Chondrocyte (in vitro differentiated cells): ENCODE measurements around the gene NCBP2L. TPM values are rescaled to one million over a fixed set of nuclear protein-coding genes. Genes with fewer than 3 reads are reported as not detected.
A peak's percentile ranks its signal among the peaks of the same experiment; 100 is the strongest.

Source experiments
- DNase-seq: peaks from one replicate; pipeline ENCODE4 v3.0.0; 2021; ENCODE audit warnings: mixed read lengths, low spot score
- H3K27ac Mint-ChIP-seq: one replicate; pipeline ENCODE4 v1.8.0; 2021; ENCODE audit warnings: mild to moderate bottlenecking, moderate library complexity, mixed read lengths; ENCODE audit not compliant: unreplicated experiment
- H3K27me3 Mint-ChIP-seq: 2 replicates; pipeline ENCODE4 v1.8.0; 2021; ENCODE audit warnings: low read depth, mixed read lengths
- H3K36me3 Mint-ChIP-seq: 2 replicates; pipeline ENCODE4 v1.8.0; 2021; ENCODE audit warnings: low read depth, mixed read lengths
- H3K4me1 Mint-ChIP-seq: 2 replicates; pipeline ENCODE4 v1.8.0; 2021; ENCODE audit warnings: low read depth, mild to moderate bottlenecking, mixed read lengths
- H3K4me3 Mint-ChIP-seq: one replicate; pipeline ENCODE4 v1.8.0; 2021; ENCODE audit warnings: mild to moderate bottlenecking, moderate library complexity, mixed read lengths; ENCODE audit not compliant: unreplicated experiment
- H3K9me3 Mint-ChIP-seq: 2 replicates; pipeline ENCODE4 v1.8.0; 2021; ENCODE audit warnings: low read depth, mixed read lengths
- CTCF ChIP-seq: fragments of 200-600 bp; sonication (generic); IDR thresholded peaks from 2 replicates; pipeline ENCODE4 v1.5.0; 2021; ENCODE audit warnings: antibody characterized with exemption, mild to moderate bottlenecking, moderate library complexity
- total RNA-seq: library from RNA; stranded (reverse); gene quantifications from 3 replicates; pipeline ENCODE4 v1.2.1, GENCODE V29; 2021

NCBP2L gene
- total RNA-seq, 1 donor from 2014 or later, result not detected

- H3K4me1 Mint-ChIP-seq, result peaks cover 25% of the 10 kb centered on the region
- peaks cover 4% of the 10 kb centered on the region for H3K36me3 Mint-ChIP-seq
- no peaks in the 10 kb centered on the region for H3K9me3 Mint-ChIP-seq
- H3K27me3 Mint-ChIP-seq, result no peaks in the 10 kb centered on the region
- TF ChIP-seq CTCF, result peak; percentile 48
- H3K4me3 Mint-ChIP-seq, result peak within 1 kb of the TSS; percentile 79
- H3K27ac Mint-ChIP-seq, result peak within 1 kb of the TSS; percentile 93
- no peak for DNase-seq
Observed at GRCh38 chrX:107775734-107776511, 1.6 kb upstream of the NCBP2L start, which contains the start of gene TSC22D3. TSS of gene TSC22D3 (minus strand) at chrX:107775787. CDS start at chrX:107775419, 368 bp downstream.

- H3K4me1 Mint-ChIP-seq, result peaks cover 25% of the 10 kb centered on the region
- H3K36me3 Mint-ChIP-seq, result peaks cover 4% of the 10 kb centered on the region
- peak; percentile 87 for TF ChIP-seq CTCF
- no peaks in the 10 kb centered on the region for H3K27me3 Mint-ChIP-seq
- H3K4me3 Mint-ChIP-seq, result peak overlapping the region; percentile 79
- H3K9me3 Mint-ChIP-seq, result no peaks in the 10 kb centered on the region
- DNase-seq, result no peak
- H3K27ac Mint-ChIP-seq, result peak overlapping the region; percentile 93
Observed at GRCh38 chrX:107776649-107777535, 641 bp upstream of the NCBP2L start.

- no peak for TF ChIP-seq CTCF
- no peak for DNase-seq
- Mint-ChIP-seq H3K4me1 (peaks cover 12% of the 10 kb centered on the region), H3K36me3 (no peaks in the 10 kb centered on the region), H3K27ac (no peak overlapping the region), H3K27me3 (peaks cover 4% of the 10 kb centered on the region), H3K9me3 (no peaks in the 10 kb centered on the region), H3K4me3 (no peak overlapping the region)
Observed at GRCh38 chrX:107780525-107780924, 3.0 kb downstream of the NCBP2L start.

- Mint-ChIP-seq H3K4me3 (no peak overlapping the region), H3K36me3 (no peaks in the 10 kb centered on the region), H3K27me3 (peaks cover 16% of the 10 kb centered on the region), H3K27ac (no peak overlapping the region), H3K9me3 (no peaks in the 10 kb centered on the region), H3K4me1 (no peaks in the 10 kb centered on the region)
- no peak for DNase-seq
- no peak for TF ChIP-seq CTCF
Observed at GRCh38 chrX:107787827-107788226, 10.3 kb downstream of the NCBP2L start.

GRCh38 chrX:107804427-107804826 lies 26.9 kb downstream of the NCBP2L start:
- peaks cover 2% of the 10 kb centered on the region for H3K36me3 Mint-ChIP-seq
- DNase-seq, result no peak
- H3K27ac Mint-ChIP-seq, result no peak overlapping the region
- peaks cover 30% of the 10 kb centered on the region for H3K9me3 Mint-ChIP-seq
- no peak overlapping the region for H3K4me3 Mint-ChIP-seq
- no peaks in the 10 kb centered on the region for H3K4me1 Mint-ChIP-seq
- H3K27me3 Mint-ChIP-seq, result peaks cover 6% of the 10 kb centered on the region
- no peak for TF ChIP-seq CTCF
